GM11168 (cell line): ENCODE results near the gene SCAP.
"Not testable (repeated sequence)": the region's sequence is repeated elsewhere in the genome, so short reads cannot be mapped to it uniquely, and the experiment has no call there.

ENCODE experiments used
- in situ Hi-C: fragments of 300-500 bp; cut with MboI; formaldehyde crosslinking; loops from one replicate; pipeline ENCODE4 v1.12.0; 2022; ENCODE audit warnings: low sequenced_read_pairs; ENCODE audit not compliant: unreplicated experiment

Gene SCAP

DNA sequence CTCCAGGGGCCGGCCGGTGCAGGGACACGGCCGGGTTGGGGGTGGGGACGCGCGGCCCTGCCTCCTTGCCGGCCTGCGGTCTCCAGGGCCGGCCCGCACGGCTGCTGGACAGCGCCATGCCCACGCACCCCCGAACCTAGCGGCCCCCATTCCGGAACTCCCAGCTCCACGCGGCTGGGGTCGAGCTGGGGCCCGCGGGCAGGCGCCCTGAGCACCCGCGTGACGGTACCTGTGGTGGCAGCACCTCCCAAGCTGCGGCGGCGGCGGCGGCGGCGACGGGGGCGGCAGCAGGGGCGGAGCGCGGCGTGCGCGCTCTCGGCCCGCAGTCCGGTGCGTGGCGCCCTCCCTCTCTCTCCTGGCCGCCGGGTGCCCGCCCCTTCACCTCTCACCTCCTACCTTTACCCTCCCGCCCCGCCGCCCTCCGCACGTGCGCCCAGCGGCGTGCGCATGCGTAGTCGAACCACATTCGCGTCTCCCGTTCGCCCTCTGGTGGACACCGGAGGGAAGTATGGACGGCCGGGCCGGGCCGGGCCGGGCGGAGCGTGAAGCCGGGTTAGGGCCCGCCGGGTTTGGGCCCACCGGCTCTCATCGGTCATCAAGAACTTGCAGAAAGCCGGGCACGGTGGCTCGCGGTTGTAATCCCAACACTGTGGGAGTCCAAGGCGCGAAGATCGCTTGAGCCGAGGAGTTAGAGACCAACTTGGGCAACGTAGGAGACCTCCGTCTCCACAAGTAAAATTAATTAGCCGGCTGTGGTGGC, at the start of gene SCAP:
Gene SCAP, minus strand, starts transcription at position 372 of the 760 bp plus-strand sequence. CDS start 32,948 bp downstream, outside the sequence.
- in situ Hi-C loops: no loop called here

DNA sequence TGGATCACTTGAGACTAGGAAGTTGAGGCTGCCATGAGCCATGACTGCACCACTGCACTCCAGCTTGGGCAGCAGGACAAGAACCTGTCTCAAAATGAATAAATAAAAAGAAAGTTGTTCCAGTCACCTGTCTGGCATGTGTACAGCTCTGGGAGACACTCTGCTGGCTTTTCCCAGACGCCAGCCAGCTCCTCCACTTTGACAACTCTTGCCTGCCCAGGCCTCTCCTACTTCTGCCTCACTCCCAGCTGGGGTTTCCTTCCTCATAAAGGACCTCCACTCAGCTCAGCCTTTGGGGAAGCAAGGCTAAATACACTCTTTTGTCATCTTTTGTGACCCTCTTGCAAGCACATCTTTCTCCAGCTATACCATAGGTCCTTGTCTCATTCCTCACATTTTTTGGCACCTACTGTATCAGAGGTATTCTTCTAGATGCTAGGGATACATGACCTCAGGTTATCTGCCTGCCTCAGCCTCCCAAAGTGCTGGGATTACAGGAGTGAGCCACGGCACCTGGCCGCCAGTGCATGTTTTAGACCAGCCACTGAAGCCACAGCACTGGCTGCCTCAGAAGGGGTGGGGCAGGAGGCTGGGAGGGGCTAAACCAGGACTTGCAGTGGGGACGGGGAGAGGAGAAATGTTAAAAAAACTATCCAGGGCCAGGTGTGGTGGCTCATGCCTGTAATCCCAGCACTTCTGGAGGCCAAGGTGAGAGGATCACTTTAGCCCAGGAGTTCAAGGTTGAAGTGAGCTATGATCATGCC, 47.8 kb upstream of the SCAP start:
- in situ Hi-C loops: loop anchor here (5.0 kb wide), 1 partner anchor 269 kb away; no protein-coding TSS in a partner anchor

DNA sequence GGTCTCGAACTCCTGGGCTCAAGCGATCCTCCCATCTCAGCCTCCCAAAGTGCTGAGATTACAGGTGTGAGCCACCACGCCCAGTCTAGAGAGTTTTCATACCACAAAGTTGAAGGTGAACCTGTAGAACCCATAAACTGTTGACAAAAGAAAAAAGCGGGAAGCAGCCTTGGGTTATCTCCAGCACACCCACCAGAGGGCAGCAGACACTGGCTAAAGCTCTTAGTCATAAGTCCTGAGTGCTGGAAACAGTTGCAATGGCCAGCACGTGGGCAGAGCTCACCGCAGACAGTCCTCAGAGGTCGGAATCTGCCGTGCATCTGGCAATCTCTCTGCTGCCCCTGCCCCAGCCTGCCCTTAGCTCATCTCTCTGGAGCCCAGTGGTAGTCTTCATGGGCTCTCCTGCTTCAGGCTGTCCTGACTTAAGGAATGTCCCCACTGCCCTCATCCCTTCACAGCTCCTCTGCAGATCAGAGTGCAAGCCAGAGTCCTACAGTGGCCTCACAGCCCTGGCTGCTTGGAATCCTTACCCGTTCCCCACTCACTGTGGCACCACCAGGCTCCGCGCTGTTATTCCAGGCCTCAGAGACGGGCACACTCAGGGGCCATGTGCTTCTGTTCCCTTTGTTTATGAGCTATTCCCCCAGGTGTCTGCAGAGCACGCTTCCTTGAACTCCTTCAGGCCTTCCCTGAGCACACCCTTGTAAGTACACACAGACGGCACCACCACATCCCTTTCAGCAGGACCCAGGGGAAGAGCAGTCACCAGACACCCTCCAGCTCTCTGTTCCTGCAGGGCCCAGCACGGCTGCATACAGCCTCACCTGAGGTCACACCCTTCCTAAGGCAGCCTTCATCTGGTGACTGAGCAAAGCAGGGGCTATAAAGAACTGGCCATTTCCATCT, 46.6 kb upstream of the SCAP start:
- in situ Hi-C loops: loop anchor here (5.0 kb wide), 1 partner anchor 270 kb away; no protein-coding TSS in a partner anchor

DNA sequence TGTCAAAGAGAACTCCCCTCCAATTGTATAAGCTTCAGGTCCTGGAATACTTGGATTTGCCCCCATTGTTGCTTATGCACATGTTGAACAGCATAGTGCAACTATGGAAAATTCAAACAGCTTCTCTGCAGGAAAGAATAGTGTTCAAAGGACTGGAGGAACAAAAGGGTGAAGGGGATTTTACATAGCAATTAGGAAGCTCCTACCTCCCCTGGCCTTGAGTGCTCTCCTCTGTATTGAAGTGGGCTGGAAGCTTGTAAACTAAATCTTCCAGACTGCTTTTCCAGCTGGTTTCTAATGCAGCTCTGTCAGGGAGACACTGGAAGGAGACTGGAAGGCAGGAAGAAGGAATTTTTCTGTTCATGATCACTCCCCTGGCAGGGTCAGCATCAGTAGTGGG, 45.0 kb upstream of the SCAP start:
- in situ Hi-C loops: loop anchor here (5.0 kb wide), 1 partner anchor 272 kb away; no protein-coding TSS in a partner anchor

DNA sequence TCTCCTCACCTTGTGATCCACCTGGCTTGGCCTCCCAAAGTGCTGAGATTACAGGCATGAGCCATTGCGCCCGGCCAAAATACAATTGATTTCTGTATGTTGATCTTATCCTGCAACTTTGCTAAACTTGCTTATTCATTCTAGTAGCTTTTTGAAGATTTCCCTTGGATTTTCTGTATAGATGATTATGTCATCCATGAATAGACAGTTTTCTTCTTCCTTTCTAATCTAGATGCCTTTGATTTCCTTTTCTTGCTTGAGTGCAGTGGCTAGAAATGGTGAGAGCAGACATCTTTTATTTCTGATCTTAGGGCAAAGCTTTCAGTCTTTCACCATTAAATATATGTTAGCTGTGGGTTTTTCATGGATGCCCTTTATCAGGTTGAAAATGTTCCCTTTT, 42.2 kb upstream of the SCAP start:
- in situ Hi-C loops: no loop called here

DNA sequence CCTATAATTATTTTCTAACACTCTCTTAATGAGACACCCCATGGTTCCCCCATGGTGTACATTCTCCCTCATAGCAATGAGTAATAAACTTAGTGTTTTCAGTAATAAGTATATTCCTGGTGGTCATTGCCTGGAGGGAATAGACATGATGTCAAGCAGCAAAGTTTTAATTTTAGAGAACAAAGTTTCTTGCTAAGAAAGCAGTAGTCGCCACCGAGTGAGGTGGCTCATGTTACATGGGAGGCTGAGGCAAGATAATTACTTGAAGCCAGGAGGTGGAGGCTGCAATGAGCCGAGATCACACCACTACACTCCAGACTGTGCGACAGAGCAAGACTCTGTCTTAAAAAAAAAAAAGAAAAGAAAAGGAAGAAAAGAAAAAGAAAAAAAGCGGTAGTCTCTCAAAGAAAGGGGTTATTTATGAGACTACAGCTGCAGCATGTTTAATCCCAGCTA, 40.2 kb upstream of the SCAP start:
- in situ Hi-C loops: no loop called here

DNA sequence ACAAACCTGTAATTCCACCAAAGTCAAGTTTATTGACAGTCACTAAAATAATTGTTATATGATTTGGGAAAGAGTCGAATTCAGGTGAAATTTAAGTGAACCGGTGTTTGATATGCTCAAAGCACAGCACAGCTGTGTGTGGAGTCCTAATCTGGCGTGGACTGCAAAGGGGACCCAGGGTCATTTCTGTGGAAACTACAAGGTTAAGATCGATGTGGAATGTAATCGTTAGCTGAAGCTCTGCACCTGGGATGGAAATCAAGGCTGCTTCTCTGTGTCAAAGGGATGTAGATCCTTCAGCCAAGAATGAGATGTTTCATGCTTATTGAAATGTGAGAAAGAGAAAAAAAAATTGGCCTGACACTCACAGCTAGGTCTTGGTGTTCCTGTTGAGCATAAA, 39.4 kb upstream of the SCAP start:
- in situ Hi-C loops: no loop called here

DNA sequence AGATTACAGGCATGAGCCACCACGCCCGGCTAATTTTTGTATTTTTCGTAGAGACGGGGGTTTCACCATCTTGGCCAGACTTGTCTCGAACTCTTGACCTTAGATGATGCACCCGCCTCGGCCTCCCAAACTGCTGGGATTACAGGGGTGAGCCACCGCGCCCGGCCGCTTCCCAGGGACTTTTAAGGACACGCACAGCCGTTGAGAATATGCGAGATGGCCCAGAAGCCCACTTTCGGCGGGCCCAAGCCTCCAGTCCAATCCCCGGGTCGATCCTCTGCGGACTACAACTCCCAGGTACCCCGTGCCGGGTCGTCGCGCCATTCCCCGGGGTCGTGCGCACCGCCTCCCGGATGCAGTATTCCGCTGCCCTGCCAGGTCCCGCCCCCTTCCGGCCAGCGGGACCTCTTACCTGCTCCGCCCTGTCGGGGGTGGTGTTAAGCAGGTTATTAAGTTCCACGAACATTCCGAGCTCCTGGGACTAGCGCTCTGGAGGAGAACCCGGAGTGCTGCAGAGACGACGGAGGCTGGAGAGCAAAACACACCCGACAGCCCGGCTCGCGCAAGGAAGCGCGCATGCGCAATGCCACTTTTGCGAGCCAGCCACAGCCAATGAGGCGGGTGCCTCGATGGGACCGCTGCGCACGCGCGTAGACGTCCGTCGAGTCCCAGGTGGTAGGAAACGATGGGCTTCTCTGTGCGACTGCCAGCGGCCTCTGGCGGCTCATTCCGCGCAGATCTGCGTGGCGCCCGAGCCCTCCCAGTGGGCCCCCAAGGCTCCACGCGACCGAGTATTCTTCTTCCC, 37.6 kb upstream of the SCAP start, which contains the start of gene ELP6:
Gene ELP6, minus strand, starts transcription at position 588 of the 805 bp plus-strand sequence. Its CDS starts 122 bp downstream, at position 466.
- in situ Hi-C loops: no loop called here

DNA sequence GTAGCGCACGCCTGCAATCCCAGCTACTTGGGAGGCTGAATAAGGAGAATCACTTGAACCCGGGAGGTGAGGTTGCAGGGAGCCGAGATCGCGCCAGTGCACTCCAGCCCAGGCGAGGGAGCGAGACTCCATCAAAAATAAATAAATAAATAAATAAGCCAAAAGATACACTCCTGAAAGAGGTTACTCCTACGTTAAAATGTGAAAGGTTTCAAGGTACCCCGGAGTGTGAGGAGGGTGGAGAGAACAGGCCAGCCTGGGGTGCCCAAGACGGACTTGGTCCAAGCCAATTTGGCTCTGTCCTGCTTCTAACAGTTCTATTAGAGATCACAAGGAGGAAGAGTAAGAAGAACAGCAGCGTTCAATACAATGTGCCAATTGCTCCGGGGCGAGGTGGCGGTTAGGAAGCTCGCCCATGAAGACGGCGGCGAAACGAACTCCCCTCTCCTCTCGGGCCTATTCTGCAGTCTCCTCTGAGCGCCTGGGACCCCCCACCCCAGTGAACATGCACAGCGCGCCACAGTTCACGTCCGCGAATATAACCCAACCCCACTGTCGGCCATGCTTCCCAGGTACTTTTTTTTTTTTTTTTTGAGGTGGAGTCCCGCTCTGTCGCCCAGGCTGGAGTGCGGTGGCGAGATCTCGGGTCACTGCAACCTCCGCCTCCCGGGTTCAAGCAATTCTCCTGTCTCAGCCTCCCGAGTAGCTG, 36.8 kb upstream of the SCAP start:
- in situ Hi-C loops: no loop called here

DNA sequence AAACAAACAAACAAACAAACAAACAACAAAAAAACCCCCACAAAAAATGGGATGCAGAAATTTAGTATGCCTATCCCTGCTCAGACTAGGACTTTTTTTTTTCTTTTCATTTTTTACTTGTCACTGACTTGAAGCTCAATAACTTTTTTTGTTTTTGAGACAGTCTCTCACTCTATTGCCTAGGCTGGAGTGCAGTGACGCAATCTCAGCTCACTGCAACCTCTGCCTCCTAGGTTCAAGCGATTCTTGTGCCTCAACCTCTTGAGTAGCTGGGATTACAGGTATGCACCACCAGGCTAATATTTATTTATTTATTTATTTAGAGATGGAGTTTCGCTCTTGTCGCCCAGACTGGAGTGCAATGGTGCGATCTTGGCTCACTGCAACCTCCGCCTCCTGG, 29.5 kb upstream of the SCAP start:
- in situ Hi-C loops: not testable (repeated sequence)

DNA sequence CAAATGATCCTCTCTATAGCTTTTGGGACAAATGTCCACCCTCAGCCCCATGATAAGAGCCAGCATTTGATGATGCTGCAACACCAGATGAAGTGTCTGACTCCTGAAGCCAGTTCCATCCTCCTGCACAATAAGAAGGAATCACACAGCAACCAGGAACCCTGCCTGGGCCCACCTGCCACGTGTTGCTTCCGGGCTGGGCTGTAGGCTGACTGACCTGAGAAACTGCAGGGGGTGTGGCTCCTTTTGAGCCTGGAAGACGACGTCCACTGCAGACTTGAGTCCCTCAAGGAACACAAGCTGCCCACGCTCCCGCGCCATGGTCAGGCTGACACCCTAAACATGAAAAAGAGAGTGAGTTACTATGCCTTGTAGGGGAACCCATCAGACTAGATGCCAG, 28.4 kb upstream of the SCAP start:
- in situ Hi-C loops: no loop called here

DNA sequence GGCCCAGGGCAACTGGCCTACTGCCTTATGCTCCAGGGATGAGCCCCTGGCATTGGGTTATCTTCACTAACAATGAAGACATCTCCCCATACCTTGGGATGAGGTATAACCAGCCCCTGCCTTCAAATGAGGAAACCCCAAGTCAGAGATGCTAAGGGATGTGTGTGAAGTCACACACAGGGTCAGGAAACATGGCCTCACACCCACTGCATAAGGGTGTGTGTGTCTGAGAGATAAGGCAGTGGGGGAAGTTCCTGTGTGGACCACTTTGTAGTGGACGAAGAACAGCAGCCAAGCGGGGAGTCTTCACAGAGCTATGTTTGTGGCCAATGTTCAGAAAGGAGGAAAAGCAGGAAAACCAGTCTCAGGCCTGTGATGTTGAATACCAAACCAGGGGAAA, 27.3 kb upstream of the SCAP start:
- in situ Hi-C loops: no loop called here

DNA sequence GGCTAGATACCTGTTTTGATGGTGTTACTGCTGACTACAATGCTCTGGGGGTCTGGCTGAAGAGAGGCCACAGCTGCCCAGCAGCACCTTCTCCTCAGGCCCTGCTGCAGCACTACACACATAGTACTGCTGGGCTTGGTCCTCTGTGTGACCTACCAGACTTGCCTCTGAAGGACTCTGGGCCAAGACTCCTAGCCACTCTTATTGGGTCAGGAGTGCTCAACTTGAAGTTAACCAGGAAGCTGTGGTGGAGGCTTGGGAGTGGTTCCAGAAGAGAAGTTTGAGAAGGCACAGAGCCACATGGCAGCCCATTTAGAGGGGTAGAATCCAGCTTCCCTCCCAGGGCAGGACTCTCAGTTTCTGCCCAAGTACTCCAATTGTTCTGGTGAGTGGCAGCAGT, 21.2 kb upstream of the SCAP start:
- in situ Hi-C loops: no loop called here

DNA sequence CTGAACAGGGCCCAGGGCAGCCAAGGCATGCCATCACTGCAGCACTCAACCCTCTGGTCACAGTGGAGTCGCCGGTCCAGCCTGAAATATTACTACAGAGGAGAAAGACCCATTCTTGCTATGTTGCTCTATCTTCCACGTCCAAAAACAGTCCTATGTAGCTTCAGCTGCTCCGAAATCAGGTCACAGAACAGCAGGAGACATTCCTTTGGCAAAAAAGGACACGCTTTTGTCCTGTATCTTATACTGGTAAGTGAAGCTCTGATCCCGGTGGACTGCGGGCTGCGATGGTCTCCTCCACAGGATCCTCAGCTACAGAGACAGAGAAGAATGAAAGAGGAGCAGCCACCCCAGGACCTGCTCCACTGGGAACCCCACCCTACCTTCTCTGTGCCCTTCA, 20.1 kb upstream of the SCAP start:
- in situ Hi-C loops: no loop called here

DNA sequence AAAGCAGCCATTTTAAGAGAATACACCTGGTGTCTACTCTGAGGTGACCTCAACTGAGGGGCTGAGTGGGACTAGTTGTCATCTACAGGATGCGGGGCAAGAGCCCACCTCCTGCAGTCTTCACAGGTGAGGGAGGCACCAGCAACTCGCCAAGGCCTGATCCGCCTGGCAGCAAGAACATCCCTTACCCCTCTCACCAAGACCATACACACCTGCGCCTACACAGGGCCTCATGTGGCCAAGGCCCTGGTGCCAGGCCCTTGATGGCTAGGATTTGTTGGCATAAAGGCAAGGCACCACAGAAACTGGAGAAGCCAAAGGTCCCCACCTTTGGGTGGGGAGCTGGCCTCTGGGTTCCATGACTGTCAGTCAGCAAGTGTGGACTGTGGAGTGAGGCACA, 19.4 kb upstream of the SCAP start:
- in situ Hi-C loops: no loop called here

DNA sequence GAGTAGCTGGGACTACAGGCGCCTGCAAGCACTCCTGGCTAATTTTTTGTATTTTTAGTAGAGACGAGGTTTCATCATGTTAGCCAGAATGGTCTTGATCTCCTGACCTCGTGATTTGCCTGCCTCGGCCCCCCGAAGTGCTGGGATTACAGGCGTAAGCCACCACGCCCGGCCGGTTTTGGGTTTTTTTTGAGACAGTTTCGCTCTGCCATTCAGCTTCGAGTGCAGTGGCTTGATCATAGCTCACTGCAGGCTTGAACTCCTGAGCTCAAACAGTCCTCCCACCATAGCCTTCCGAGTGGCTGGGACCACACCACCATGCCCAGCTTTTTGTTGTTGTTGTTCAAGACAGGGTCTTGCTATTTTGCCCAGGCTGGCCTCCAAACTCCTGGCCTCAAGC, 16.0 kb upstream of the SCAP start:
- in situ Hi-C loops: no loop called here

DNA sequence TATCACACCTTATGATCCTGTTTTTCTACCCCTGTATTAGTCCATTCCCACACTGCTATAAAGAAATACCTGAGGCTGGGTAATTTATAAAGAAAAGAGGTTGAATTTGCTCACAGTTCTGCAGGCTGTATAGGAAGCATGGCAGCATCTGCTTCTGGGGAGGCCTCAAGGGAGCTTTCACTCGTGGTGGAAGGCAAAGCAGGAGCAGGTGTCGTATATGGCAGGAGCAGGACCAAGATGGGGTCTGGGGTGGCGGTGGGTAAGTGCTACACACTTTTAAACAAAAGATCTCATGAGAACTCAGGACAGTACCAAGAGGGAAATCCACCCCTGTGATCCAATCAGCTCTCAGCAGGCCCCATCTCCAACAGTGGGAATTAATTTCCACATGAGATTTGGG, 15.4 kb upstream of the SCAP start:
- in situ Hi-C loops: no loop called here

DNA sequence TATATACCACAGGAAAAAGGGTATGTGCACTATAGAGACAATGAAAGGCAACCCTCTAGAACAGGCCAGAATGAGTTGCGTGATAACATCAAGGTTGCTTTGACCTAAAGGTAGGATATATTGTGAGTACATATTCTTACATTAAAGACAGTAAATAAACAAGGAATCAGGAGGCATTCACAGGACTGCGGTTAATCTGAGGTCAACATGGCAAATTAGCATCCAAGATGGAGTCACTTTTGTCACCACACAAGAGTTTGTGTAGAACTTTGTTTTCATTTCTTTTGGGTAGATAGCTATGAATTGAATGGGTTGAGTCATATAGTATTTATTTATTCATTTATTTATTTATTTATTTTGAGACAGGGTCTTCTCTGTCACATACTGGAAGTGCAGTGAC, 11.5 kb upstream of the SCAP start:
- in situ Hi-C loops: no loop called here

DNA sequence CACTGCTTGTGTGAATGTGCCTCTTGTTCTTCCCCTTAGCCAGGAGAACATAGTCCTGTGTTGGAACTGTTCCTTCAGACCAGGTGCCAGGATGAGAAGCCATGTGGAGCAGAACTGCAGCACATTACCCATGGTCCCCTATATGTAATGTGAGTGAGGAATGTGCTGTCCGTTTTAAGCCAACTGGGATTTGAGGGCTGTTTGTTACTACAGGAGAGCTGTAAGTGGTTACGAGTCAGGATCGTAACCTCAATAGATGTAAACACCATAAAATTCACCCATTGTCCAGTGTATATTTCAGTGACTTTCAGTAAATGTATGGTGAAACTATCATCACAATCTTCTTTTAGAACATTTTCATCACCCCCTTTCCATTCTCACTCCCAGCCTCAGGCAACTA, 10.1 kb upstream of the SCAP start:
- in situ Hi-C loops: no loop called here
